Tibial artery (tissue), 4 donors: ENCODE data around the gene MAGOHB.
"Not testable (repeated sequence)": the region's sequence is repeated elsewhere in the genome, so short reads cannot be mapped to it uniquely, and the experiment has no call there.

Experiments
- DNase-seq, 2 donors: peaks; one replicate each; pipeline ENCODE4 v3.0.0-alpha.2; 2019
- H3K27ac ChIP-seq, 2 donors: fragments of 200-600 bp; sonication (generic) in 1 of 2; 1 replicate in 1 of 2; 2 replicates in 1 of 2; pipeline ENCODE4 v1.5.1; 2018 to 2019; ENCODE audit warnings: mild to moderate bottlenecking in 1 of 2
- H3K27me3 ChIP-seq, 2 donors: fragments of 200-600 bp; sonication (generic) in 1 of 2; one replicate each; pipeline versions ENCODE4 v1.5.1 to v1.6.0; 2016 to 2019
- H3K36me3 ChIP-seq, 3 donors: fragments of 200-600 bp; sonication (generic) in 2 of 3; one replicate each; pipeline ENCODE4 v1.5.1; 2016 to 2019; ENCODE audit warnings: mild to moderate bottlenecking in 2 of 3
- H3K4me1 ChIP-seq, 4 donors: fragments of 200-600 bp; sonication (generic) in 2 of 4; 1 replicate in 3 of 4; 2 replicates in 1 of 4; pipeline ENCODE4 v1.5.1; 2016 to 2019
- H3K4me3 ChIP-seq, 2 donors: fragments of 200-600 bp; sonication (generic) in 1 of 2; 1 replicate in 1 of 2; 2 replicates in 1 of 2; pipeline ENCODE4 v1.5.1; 2018 to 2019; ENCODE audit warnings: mild to moderate bottlenecking in 2 of 2
- H3K9me3 ChIP-seq, 3 donors: fragments of 200-600 bp; sonication (generic) in 1 of 3; one replicate each; pipeline ENCODE4 v1.5.1; 2016 to 2019
- intact Hi-C: fragments of 100-400 bp; cut with DNase I; formaldehyde crosslinking; loops from one replicate; pipeline ENCODE4 v1.15.0; 2023; ENCODE audit warnings: low total_unique reads
- TF ChIP-seq, protein P1 (sequence below), 2 experiments: fragments of 200-600 bp in 1 of 2; fragments of 450-650 bp in 1 of 2; IDR thresholded peaks; one replicate each; pipeline ENCODE4 v1.5.1; 2017 to 2019; ENCODE audit warnings: antibody characterized with exemption in 2 of 2, mild to moderate bottlenecking in 1 of 2, moderate library complexity in 1 of 2

Gene MAGOHB

DNA sequence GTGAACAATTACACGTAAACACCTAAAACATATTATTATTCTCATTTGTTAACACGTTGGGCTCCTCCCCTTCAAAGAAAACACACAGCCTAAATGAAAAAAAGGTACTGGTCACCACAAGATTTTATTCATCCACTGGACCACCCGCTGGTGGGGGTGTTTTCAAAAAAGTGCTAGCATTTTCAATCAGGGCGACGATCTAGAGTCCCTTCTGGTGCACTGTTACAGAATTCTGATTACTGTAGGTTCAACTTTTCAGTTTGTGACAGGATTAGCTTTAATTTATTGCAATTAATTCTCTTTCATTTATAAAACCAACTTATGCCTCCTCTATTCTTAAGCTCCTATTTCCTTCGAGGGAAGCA is 443 bp downstream of the MAGOHB start:
- H3K36me3 ChIP-seq: peaks cover 10 to 18% (median 12%) of the 10 kb centered on the region in 3 donors
- peak overlapping the region; percentile 66 to 76 for H3K4me3 ChIP-seq
- intact Hi-C loops: loop anchor here (5.0 to 10.0 kb wide), 2 partner anchors 112 to 139 kb away; partner anchors contain the start of gene YBX3
- TF ChIP-seq, protein P1, sequence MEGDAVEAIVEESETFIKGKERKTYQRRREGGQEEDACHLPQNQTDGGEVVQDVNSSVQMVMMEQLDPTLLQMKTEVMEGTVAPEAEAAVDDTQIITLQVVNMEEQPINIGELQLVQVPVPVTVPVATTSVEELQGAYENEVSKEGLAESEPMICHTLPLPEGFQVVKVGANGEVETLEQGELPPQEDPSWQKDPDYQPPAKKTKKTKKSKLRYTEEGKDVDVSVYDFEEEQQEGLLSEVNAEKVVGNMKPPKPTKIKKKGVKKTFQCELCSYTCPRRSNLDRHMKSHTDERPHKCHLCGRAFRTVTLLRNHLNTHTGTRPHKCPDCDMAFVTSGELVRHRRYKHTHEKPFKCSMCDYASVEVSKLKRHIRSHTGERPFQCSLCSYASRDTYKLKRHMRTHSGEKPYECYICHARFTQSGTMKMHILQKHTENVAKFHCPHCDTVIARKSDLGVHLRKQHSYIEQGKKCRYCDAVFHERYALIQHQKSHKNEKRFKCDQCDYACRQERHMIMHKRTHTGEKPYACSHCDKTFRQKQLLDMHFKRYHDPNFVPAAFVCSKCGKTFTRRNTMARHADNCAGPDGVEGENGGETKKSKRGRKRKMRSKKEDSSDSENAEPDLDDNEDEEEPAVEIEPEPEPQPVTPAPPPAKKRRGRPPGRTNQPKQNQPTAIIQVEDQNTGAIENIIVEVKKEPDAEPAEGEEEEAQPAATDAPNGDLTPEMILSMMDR (IDR thresholded peaks at IDR 0.05): no peak
- no peaks in the 10 kb centered on the region for H3K27me3 ChIP-seq
- H3K27ac ChIP-seq: peak overlapping the region; percentile 84 to 89
- H3K9me3 ChIP-seq: no peaks in the 10 kb centered on the region
- H3K4me1 ChIP-seq: peaks cover 0 to 25% (median 10%) of the 10 kb centered on the region in 4 donors
- DNase-seq: no peak

DNA sequence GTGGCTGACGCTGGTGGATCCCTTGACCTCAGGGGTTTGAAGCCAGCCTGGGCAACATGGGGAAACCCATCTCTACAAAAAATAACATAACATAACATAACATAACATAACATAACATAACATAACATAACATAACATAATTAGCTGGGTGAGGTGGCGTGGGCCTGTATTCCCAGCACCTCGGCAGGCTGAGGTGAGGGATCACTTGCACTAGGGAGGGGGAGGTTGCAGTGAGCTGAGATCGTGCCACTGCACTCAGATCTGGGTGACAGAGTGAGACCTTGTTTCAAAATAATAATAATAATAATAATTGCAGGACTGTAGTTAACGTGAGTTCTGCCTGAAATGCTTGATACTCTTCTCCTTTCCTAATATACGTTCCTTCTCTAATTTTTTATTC is 1.3 kb downstream of the MAGOHB start:
- intact Hi-C loops: loop anchor here (5.0 to 10.0 kb wide), 2 partner anchors 113 to 140 kb away; partner anchors contain the start of gene YBX3
- Histone ChIP-seq H3K9me3 (no peaks in the 10 kb centered on the region), H3K27me3 (no peaks in the 10 kb centered on the region), H3K36me3 (peaks cover 18 to 22% (median 20%) of the 10 kb centered on the region in 3 donors), H3K27ac (no peak overlapping the region), H3K4me3 (peak overlapping the region; percentile 66 to 76), H3K4me1 (peaks cover 0 to 25% (median 10%) of the 10 kb centered on the region in 4 donors)
- TF ChIP-seq, protein P1 (IDR thresholded peaks at IDR 0.05): no peak
- DNase-seq: no peak

DNA sequence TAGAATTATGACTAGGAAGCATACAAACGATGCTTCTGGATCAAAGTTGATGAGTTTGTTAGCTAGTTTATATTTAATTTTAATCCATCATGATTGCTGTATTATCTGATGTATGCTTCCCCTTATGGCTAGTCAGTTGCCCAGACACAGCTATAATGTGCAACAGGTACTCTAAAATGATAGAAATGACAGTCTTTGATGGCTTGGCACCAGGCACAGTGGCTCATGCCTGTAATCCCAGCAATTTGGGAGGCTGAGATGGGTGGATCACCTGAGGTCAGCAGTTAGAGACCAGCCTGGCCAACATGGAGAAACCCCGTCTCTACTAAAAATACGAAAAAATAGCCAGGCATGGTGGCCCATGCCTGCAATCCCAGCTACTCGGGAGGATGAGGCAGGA is 2.2 kb downstream of the MAGOHB start:
- H3K27me3 ChIP-seq, H3K27ac ChIP-seq, DNase-seq, H3K4me3 ChIP-seq, H3K9me3 ChIP-seq: not testable (repeated sequence)
- Histone ChIP-seq H3K36me3 (peaks cover 24 to 28% (median 25%) of the 10 kb centered on the region in 3 donors), H3K4me1 (peaks cover 0 to 25% (median 10%) of the 10 kb centered on the region in 4 donors)
- intact Hi-C loops: loop anchor here (5.0 to 10.0 kb wide), 2 partner anchors 114 to 141 kb away; partner anchors contain the start of gene YBX3

DNA sequence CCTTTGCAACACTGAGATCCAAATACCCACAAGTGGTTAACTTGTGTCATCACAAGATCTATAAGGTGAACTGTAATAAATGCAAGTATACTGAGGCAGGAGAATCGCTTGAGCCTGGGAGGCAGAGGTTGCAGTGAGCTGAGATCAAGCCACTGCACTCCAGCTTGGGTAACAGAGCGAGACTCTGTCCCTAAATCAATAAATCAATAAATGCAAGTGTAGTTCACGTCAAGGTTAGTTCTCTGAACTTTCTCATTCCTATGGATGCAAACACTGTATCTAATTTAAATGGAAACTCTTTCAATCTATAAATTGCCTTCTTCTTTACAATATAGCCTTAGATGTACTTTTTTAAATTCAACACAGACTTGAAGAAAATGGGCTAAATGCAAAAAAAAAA is 3.2 kb downstream of the MAGOHB start:
- TF ChIP-seq, protein P1 (IDR thresholded peaks at IDR 0.05): no peak
- H3K4me3 ChIP-seq: no peak overlapping the region
- H3K27ac ChIP-seq: no peak overlapping the region
- H3K36me3 ChIP-seq: peaks cover 24 to 35% (median 30%) of the 10 kb centered on the region in 3 donors
- intact Hi-C loops: loop anchor here (5.0 to 10.0 kb wide), 2 partner anchors 115 to 142 kb away; partner anchors contain the start of gene YBX3
- H3K9me3 ChIP-seq: no peaks in the 10 kb centered on the region
- DNase-seq: no peak
- H3K4me1 ChIP-seq: peaks cover 0 to 25% (median 10%) of the 10 kb centered on the region in 4 donors
- no peaks in the 10 kb centered on the region for H3K27me3 ChIP-seq

DNA sequence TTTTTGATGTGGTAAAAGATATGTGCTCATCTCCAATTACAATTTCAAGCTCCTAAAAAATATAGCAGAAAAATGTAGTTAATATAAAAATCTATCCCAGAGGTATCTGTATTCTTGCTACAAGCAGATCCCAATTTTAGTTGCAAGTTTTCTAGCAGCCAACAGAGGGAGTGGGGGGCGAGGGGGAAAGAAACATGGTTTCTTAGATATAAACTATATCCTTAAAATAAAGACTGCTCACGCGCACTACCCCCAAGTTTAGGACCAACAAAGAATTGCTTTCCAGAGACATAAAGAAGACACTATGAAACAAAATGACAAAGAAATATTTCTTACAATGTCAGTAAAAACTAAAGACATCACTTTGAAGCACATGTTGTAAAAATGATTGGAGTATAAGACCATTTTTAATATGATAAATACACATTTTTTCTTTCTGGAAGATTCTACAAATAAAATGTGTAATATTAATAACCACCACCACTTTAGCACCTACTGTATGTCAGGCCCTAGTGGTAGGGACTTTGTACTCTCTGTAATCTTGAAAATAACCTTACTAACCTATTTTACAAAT is 5.4 kb downstream of the MAGOHB start:
- Histone ChIP-seq H3K9me3 (no peaks in the 10 kb centered on the region), H3K27ac (no peak overlapping the region), H3K27me3 (no peaks in the 10 kb centered on the region), H3K4me1 (peaks cover 0 to 19% (median 10%) of the 10 kb centered on the region in 4 donors), H3K4me3 (no peak overlapping the region), H3K36me3 (peaks cover 24 to 36% (median 35%) of the 10 kb centered on the region in 3 donors)
- intact Hi-C loops: no loop called here
- TF ChIP-seq, protein P1 (IDR thresholded peaks at IDR 0.05): no peak
- no peak for DNase-seq

DNA sequence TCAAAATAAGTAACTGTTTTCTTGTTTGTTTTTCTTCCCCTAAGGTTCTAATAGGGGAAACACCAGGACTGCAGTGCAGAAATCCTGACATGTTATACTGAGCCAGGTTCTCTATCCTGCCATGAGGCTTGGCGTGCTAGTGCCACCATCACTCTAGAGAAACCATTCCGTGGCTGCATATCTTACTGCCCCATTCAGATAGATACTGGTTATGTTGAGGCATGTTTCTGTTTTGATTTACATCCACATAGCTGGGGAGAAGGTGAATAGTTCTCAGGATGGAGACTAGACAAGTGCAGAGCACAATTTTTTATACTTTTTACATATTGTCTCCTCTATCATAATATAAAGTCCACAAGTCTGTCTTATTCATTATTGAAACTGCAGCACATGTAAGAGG is 11.5 kb downstream of the MAGOHB start:
- no peak for DNase-seq
- TF ChIP-seq, protein P1 (IDR thresholded peaks at IDR 0.05): no peak
- no peaks in the 10 kb centered on the region for H3K27me3 ChIP-seq
- peaks cover 2 to 27% (median 15%) of the 10 kb centered on the region in 3 donors for H3K36me3 ChIP-seq
- H3K9me3 ChIP-seq: no peaks in the 10 kb centered on the region
- H3K27ac ChIP-seq: no peak overlapping the region
- no peaks in the 10 kb centered on the region for H3K4me1 ChIP-seq
- no peak overlapping the region for H3K4me3 ChIP-seq
- intact Hi-C loops: no loop called here
